NCI-H460 (cell line): Measurements from ENCODE around the gene SIRT2. TPM values are rescaled to one million over a fixed set of nuclear protein-coding genes. Genes with fewer than 3 reads are reported as not detected.
"Not testable (repeated sequence)": the region's sequence is repeated elsewhere in the genome, so short reads cannot be mapped to it uniquely, and the experiment has no call there.

Source experiments
- DNase-seq: peaks from one replicate; pipeline ENCODE4 v3.0.0-alpha.2; 2016; ENCODE audit warnings: low read depth; ENCODE audit errors: extremely low read depth
- polyA plus RNA-seq: library from polyadenylated mRNA; depleted of rRNA; stranded (reverse); fragments of >200 nt; gene quantifications from 2 replicates; pipeline ENCODE4 v1.2.3, GENCODE V29; 2014; cell fraction: nucleus; rRNA removed
- total RNA-seq: library from RNA; depleted of rRNA; stranded (reverse); fragments of >200 nt; shearing (Covaris generic); gene quantifications from 2 replicates; pipeline ENCODE4 v1.2.3, GENCODE V29; 2014; rRNA removed

SIRT2 gene
- 23.3 and 33.0 TPM in 2 replicates for total RNA-seq
- polyA plus RNA-seq = 44.9 and 50.0 TPM in 2 replicates

GRCh38 chr19:38899447-38900201 lies at the start of gene SIRT2, which contains the start of gene NFKBIB:
SIRT2 (minus strand) TSS chr19:38899618; CDS start chr19:38899521, 97 bp downstream.
NFKBIB (plus strand) TSS chr19:38899969; CDS start chr19:38900033, 64 bp downstream.
- DNase-seq = peak; percentile 99

- DNase-seq = no peak
Measured at GRCh38 chr19:38946229-38947010, 47.0 kb upstream of the SIRT2 start.

GRCh38 chr19:38945562-38946228 lies 46.3 kb upstream of the SIRT2 start:
- no peak for DNase-seq

- no peak for DNase-seq
Measured at GRCh38 chr19:38944981-38945506, 45.6 kb upstream of the SIRT2 start.

- DNase-seq = no peak
Measured at GRCh38 chr19:38942471-38943181, 43.2 kb upstream of the SIRT2 start.

GRCh38 chr19:38941979-38942378 lies 42.6 kb upstream of the SIRT2 start:
- no peak for DNase-seq

GRCh38 chr19:38941466-38941865 lies 42.0 kb upstream of the SIRT2 start:
- DNase-seq = not testable (repeated sequence)

- DNase-seq = no peak
Measured at GRCh38 chr19:38939957-38940356, 40.5 kb upstream of the SIRT2 start.

GRCh38 chr19:38933544-38933943 lies 34.1 kb upstream of the SIRT2 start:
- no peak for DNase-seq

- no peak for DNase-seq
Measured at GRCh38 chr19:38932425-38933179, 33.2 kb upstream of the SIRT2 start.

GRCh38 chr19:38931521-38931793 lies 32.0 kb upstream of the SIRT2 start:
- DNase-seq = no peak

GRCh38 chr19:38930776-38931520 lies 31.5 kb upstream of the SIRT2 start, which contains the start of gene MRPS12:
MRPS12 (plus strand) TSS chr19:38930944; CDS start chr19:38931295, 351 bp downstream.
- DNase-seq = peak; percentile 98

- DNase-seq = peak; percentile 85
Measured at GRCh38 chr19:38929929-38930775, 30.7 kb upstream of the SIRT2 start, which contains the start of gene SARS2. SARS2 (minus strand) TSS chr19:38930763; CDS start chr19:38930736, 27 bp downstream.

- DNase-seq = no peak
Measured at GRCh38 chr19:38928391-38929001, 29.1 kb upstream of the SIRT2 start.

- no peak for DNase-seq
Measured at GRCh38 chr19:38924388-38924787, 25.0 kb upstream of the SIRT2 start.

GRCh38 chr19:38922482-38922881 lies 23.1 kb upstream of the SIRT2 start:
- DNase-seq = no peak
